HUDEP-2 (cell line): ENCODE results near the gene ADNP2.

Source experiments
- DNase-seq, 76 experiments: peaks; one replicate each; lab custom pipeline; 2025; ENCODE audit not compliant: unreplicated experiment in 76 of 76; lab: John Stamatoyannopoulos, UW

ADNP2 gene

DNA sequence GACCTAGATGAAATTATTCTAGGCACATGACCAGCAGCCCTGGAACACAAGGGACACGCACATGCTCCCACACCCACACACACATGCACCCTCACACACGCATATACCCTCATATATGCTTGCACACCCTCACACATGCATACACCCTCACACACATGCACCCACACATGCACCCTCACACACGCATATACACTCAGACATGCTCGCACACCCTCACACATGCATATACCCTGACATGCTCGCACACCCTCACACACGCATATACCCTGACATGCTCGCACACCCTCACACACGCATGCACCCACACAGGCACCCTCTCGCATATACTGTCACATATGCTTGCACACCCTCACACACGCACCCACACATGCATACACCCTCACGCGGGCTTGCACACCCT lies 76.5 kb downstream of the ADNP2 start:
- DNase-seq, result no peak

DNA sequence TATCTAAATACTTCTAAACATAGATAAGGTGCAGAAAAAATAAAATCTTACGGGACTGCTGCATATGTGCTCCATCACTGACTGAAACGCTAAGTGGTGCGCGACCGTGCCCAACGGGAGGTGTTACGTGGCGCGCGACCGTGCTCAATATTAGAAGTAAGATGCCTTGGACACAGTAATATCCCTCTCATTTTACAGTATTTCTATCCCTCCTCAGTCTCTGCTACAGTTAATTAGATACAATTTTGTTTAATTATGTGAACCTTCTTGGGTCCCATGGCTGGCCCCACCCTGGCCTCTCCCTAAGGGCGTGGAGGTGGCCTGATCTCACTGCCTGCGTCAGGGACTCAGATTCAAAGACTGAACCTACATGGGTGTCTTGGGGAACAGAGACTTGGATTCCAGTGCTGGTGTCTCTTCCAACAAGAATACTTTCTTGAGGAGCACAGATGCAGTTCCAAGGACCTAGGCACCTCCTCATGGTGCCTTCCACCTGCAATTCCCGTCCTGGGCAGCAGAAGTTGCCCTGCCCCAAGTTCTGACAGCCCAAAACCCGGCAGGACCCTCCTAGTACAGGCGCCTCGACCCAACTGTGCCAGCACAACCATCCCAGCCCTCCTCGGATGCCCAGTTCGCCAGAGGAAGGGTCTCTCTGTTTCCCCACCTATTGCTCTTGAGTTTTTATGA lies 79.0 kb downstream of the ADNP2 start:
- no peak for DNase-seq

DNA sequence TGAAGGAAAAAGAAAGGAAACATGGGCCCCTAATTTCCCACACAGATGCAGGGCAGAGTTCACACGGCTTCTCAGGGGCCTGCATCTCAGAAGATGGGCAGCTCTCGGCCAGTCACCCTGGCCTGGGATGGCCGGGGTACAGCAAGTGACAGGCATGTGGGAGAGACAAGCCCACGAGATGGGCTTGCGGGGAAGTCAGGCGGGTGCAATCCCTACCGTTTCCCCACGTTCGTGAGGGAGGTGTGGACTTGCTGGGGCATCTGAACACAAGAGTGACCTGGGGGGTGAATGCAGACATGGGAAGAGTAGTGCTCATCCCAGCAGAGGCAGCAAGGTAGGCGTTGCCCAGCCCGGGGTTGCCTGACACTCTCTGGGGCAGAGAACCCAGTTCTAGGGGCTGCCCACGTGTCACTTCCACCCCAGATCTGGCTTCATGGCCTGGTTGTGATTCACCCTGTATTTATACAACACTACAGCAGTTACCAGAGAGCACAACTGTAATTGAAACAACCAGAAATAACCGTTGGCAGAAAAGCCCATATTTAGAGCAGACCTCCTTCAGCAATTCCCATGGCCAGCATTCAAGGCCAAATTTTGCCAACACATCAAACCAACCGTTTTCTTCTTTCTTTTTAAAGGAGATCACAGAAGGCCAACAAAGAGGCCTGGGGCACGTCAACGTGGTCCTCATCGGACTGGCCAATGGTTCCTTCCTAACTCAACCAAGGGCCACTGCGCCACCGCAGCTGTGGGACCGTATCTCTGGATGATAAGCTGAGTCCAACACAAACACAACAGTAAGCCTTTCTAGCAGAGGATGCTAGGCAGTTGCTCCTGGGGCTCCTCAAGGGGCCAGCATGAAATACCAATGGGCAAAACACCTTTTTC lies 79.8 kb downstream of the ADNP2 start:
- DNase-seq, result no peak

DNA sequence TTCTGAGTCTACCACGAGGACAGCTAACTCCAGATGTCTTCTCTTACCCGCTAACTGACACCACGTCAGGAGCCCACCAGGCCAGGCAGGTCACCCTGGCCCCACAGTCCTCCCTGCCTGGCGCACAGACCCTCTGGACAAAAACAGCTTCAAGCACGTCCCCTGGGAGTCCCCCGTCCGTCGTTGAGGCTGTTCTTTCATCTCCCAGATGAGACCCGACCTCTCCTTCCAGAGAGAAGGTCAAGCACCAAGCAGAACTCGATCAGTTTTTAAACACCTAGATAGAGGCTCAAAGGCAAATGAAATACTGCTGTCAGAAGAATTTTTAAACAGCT lies 80.4 kb downstream of the ADNP2 start:
- DNase-seq, result no peak
